WTC11 (cell line): Measurements from ENCODE around the gene CNTNAP2. TPM values are rescaled to one million over a fixed set of nuclear protein-coding genes. Genes with fewer than 3 reads are reported as not detected.

Source experiments
- ATAC-seq: fragments of 200-7000 bp; cut with Tn5 transposase; 2 replicates; pipeline ENCODE4 v1.10.0; 2021; ENCODE audit warnings: mild to moderate bottlenecking, moderate library complexity
- CTCF ChIA-PET: fragments of 300-600 bp; sonication (Branson Sonifier 250); formaldehyde crosslinking; loops from one replicate; lab custom pipeline; 2021; ENCODE audit warnings: antibody characterized with exemption; lab: Charles Lee
- POLR2A ChIA-PET: fragments of 350-600 bp; sonication (Branson Sonifier 250); formaldehyde crosslinking; loops from one replicate; lab custom pipeline; 2021; ENCODE audit warnings: antibody characterized with exemption; lab: Charles Lee
- DNase-seq: peaks from one replicate; pipeline ENCODE4 v3.0.0; 2021; ENCODE audit warnings: low spot score
- H3K27ac Mint-ChIP-seq: 2 replicates; pipeline ENCODE4 v1.8.0; 2021; ENCODE audit warnings: mixed read lengths
- H3K27me3 Mint-ChIP-seq: 2 replicates; pipeline ENCODE4 v1.8.0; 2021; ENCODE audit warnings: low read depth, mild to moderate bottlenecking, moderate library complexity, mixed read lengths
- H3K36me3 Mint-ChIP-seq: 2 replicates; pipeline ENCODE4 v1.8.0; 2021; ENCODE audit warnings: mixed read lengths
- H3K4me1 Mint-ChIP-seq: 2 replicates; pipeline ENCODE4 v1.8.0; 2022; ENCODE audit warnings: mixed read lengths
- H3K4me3 Mint-ChIP-seq: 2 replicates; pipeline ENCODE4 v1.8.0; 2021; ENCODE audit warnings: mild to moderate bottlenecking, moderate library complexity, mixed read lengths
- H3K9me3 Mint-ChIP-seq: 2 replicates; pipeline ENCODE4 v1.8.0; 2021; ENCODE audit warnings: mixed read lengths
- CBFB ChIP-seq: sonication (generic); formaldehyde crosslinking; IDR thresholded peaks from 2 replicates; pipeline ENCODE4 v1.8.1; 2022; ENCODE audit warnings: mild to moderate bottlenecking, low read depth, missing genetic modification reagents
- CREM ChIP-seq: sonication (generic); formaldehyde crosslinking; IDR thresholded peaks from 2 replicates; pipeline ENCODE4 v1.8.1; 2022; ENCODE audit warnings: mild to moderate bottlenecking, missing genetic modification reagents, moderate library complexity
- ESRRA ChIP-seq: sonication (generic); formaldehyde crosslinking; IDR thresholded peaks from 2 replicates; pipeline ENCODE4 v1.8.1; 2022; ENCODE audit warnings: mild to moderate bottlenecking, missing genetic modification reagents, borderline replicate concordance
- ETV6 ChIP-seq: sonication (generic); formaldehyde crosslinking; IDR thresholded peaks from 2 replicates; pipeline ENCODE4 v1.8.1; 2022; ENCODE audit warnings: mild to moderate bottlenecking, missing genetic modification reagents
- GRHL2 ChIP-seq: fragments of 250-450 bp; sonication (Bioruptor Pico); IDR thresholded peaks from 2 replicates; pipeline ENCODE4 v1.8.0; 2022; ENCODE audit warnings: mild to moderate bottlenecking, moderate library complexity; ENCODE audit not compliant: insufficient replicate concordance, severe bottlenecking
- GTF2I ChIP-seq: fragments of 250-450 bp; sonication (Bioruptor Pico); conservative IDR thresholded peaks from 2 replicates; pipeline ENCODE4 v1.4.0; 2021; ENCODE audit warnings: mild to moderate bottlenecking
- JUN ChIP-seq: sonication (generic); formaldehyde crosslinking; IDR thresholded peaks from 2 replicates; pipeline ENCODE4 v1.8.0; 2023; ENCODE audit warnings: mild to moderate bottlenecking, missing genetic modification reagents
- KAT7 ChIP-seq: sonication (generic); formaldehyde crosslinking; IDR thresholded peaks from 2 replicates; pipeline ENCODE4 v1.8.1; 2023; ENCODE audit warnings: missing genetic modification reagents, mild to moderate bottlenecking, borderline replicate concordance
- NR3C1 ChIP-seq: sonication (generic); formaldehyde crosslinking; conservative IDR thresholded peaks from 2 replicates; pipeline ENCODE4 v1.8.1; 2023; ENCODE audit warnings: low read depth, mild to moderate bottlenecking, missing genetic modification reagents
- OVOL2 ChIP-seq: fragments of 250-450 bp; sonication (Bioruptor Pico); IDR thresholded peaks from 2 replicates; pipeline ENCODE4 v1.9.0; 2021; ENCODE audit warnings: mild to moderate bottlenecking, borderline replicate concordance
- RELA ChIP-seq: sonication (generic); formaldehyde crosslinking; IDR thresholded peaks from 2 replicates; pipeline ENCODE4 v1.8.1; 2022; ENCODE audit warnings: missing genetic modification reagents, mild to moderate bottlenecking, borderline replicate concordance
- SOX15 ChIP-seq: fragments of 250-450 bp; sonication (Bioruptor Pico); IDR thresholded peaks from 2 replicates; pipeline ENCODE4 v1.9.0; 2021; ENCODE audit warnings: mild to moderate bottlenecking
- SP1 ChIP-seq: sonication (generic); formaldehyde crosslinking; conservative IDR thresholded peaks from 2 replicates; pipeline ENCODE4 v1.8.1; 2022; ENCODE audit warnings: missing genetic modification reagents
- TCF7 ChIP-seq: sonication (generic); formaldehyde crosslinking; IDR thresholded peaks from 2 replicates; pipeline ENCODE4 v1.8.0; 2022; ENCODE audit warnings: mild to moderate bottlenecking, low read depth, missing genetic modification reagents, moderate library complexity
- ZNF138 ChIP-seq: sonication (generic); formaldehyde crosslinking; conservative IDR thresholded peaks from 2 replicates; pipeline ENCODE4 v1.8.1; 2022; ENCODE audit warnings: mild to moderate bottlenecking, moderate library complexity, missing genetic modification reagents
- ZNF232 ChIP-seq: sonication (generic); formaldehyde crosslinking; IDR thresholded peaks from 2 replicates; pipeline ENCODE4 v1.8.0; 2022; ENCODE audit warnings: mild to moderate bottlenecking, missing genetic modification reagents
- ZNF416 ChIP-seq: fragments of 250-450 bp; sonication (Bioruptor Pico); IDR thresholded peaks from 2 replicates; pipeline ENCODE4 v1.9.0; 2021; ENCODE audit warnings: mild to moderate bottlenecking, inconsistent platforms
- total RNA-seq: library from RNA; stranded (reverse); gene quantifications from 3 replicates; pipeline ENCODE4 v1.2.3, GENCODE V29; 2021
- TF ChIP-seq, protein P1 (sequence below): fragments of 250-450 bp; sonication (Bioruptor Pico); IDR thresholded peaks from 2 replicates; pipeline ENCODE4 v1.9.0; 2021; ENCODE audit warnings: moderate library complexity, mild to moderate bottlenecking, inconsistent platforms, borderline replicate concordance
- TF ChIP-seq, protein P2 (sequence below): sonication (generic); formaldehyde crosslinking; IDR thresholded peaks from 2 replicates; pipeline ENCODE4 v1.8.0; 2022; ENCODE audit warnings: mild to moderate bottlenecking, missing genetic modification reagents
- TF ChIP-seq, protein P3 (sequence below): sonication (generic); formaldehyde crosslinking; IDR thresholded peaks from 2 replicates; pipeline ENCODE4 v1.8.1; 2023; ENCODE audit warnings: mild to moderate bottlenecking, missing genetic modification reagents, moderate library complexity
- TF ChIP-seq, protein P4 (sequence below): sonication (generic); formaldehyde crosslinking; IDR thresholded peaks from 2 replicates; pipeline ENCODE4 v1.8.1; 2023; ENCODE audit warnings: mild to moderate bottlenecking, missing genetic modification reagents, moderate library complexity
- TF ChIP-seq, protein P5 (sequence below): sonication (generic); formaldehyde crosslinking; IDR thresholded peaks from 2 replicates; pipeline ENCODE4 v1.8.0; 2022; ENCODE audit warnings: mild to moderate bottlenecking, missing genetic modification reagents
- TF ChIP-seq, protein P6 (sequence below): sonication (generic); formaldehyde crosslinking; IDR thresholded peaks from 2 replicates; pipeline ENCODE4 v1.8.0; 2022; ENCODE audit warnings: mild to moderate bottlenecking, missing genetic modification reagents

The CNTNAP2 gene
- total RNA-seq, 1 experiment from 2014 or later: 63.8 TPM

DNA sequence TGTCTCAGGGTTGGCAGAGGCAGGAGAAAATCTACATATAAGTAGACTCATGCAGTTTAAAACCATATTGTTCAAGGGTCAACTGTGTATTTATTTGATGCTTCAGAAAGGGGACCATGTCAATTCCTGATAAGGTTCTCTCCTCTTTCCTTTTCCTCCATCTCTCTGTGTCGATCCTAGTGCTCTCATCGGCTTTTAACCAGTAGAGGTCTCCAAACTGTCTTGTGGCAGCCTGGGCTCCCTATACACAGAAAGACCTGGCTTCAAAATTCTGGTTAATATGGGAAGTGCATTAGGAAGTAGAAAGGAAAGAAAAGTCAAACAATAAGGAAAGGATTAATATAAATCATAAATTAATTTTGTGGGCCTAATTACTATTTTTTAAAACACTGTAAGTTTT lies 2169.5 kb downstream of the CNTNAP2 start:
- Mint-ChIP-seq H3K9me3 (peaks cover 11% of the 10 kb centered on the region), H3K4me1 (peaks cover 18% of the 10 kb centered on the region), H3K36me3 (peaks cover 2% of the 10 kb centered on the region; the same call in 1 of the 2 replicates), H3K4me3 (no peak overlapping the region), H3K27ac (no peak overlapping the region), H3K27me3 (no peaks in the 10 kb centered on the region)
- peak; percentile 89 for ATAC-seq
- POLR2A ChIA-PET: no interaction called here
- CTCF ChIA-PET: no interaction called here
- TF ChIP-seq ZNF232 (no peak), CREM (CRISPR knock-in tag) (no peak), SP1 (CRISPR knock-in tag) (no peak), OVOL2 (CRISPR knock-in tag) (no peak), CBFB (CRISPR knock-in tag) (no peak), SOX15 (CRISPR knock-in tag) (no peak), ETV6 (CRISPR knock-in tag) (no peak), TCF7 (CRISPR knock-in tag) (no peak), ZNF416 (no peak)
- TF ChIP-seq, protein P1, sequence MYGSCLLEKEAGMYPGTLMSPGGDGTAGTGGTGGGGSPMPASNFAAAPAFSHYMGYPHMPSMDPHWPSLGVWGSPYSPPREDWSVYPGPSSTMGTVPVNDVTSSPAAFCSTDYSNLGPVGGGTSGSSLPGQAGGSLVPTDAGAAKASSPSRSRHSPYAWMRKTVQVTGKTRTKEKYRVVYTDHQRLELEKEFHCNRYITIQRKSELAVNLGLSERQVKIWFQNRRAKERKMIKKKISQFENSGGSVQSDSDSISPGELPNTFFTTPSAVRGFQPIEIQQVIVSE: no peak
- TF ChIP-seq, protein P2, sequence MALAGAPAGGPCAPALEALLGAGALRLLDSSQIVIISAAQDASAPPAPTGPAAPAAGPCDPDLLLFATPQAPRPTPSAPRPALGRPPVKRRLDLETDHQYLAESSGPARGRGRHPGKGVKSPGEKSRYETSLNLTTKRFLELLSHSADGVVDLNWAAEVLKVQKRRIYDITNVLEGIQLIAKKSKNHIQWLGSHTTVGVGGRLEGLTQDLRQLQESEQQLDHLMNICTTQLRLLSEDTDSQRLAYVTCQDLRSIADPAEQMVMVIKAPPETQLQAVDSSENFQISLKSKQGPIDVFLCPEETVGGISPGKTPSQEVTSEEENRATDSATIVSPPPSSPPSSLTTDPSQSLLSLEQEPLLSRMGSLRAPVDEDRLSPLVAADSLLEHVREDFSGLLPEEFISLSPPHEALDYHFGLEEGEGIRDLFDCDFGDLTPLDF (CRISPR knock-in tag): no peak
- TF ChIP-seq, protein P3, sequence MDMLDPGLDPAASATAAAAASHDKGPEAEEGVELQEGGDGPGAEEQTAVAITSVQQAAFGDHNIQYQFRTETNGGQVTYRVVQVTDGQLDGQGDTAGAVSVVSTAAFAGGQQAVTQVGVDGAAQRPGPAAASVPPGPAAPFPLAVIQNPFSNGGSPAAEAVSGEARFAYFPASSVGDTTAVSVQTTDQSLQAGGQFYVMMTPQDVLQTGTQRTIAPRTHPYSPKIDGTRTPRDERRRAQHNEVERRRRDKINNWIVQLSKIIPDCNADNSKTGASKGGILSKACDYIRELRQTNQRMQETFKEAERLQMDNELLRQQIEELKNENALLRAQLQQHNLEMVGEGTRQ (CRISPR knock-in tag): no peak
- no peak for DNase-seq

DNA sequence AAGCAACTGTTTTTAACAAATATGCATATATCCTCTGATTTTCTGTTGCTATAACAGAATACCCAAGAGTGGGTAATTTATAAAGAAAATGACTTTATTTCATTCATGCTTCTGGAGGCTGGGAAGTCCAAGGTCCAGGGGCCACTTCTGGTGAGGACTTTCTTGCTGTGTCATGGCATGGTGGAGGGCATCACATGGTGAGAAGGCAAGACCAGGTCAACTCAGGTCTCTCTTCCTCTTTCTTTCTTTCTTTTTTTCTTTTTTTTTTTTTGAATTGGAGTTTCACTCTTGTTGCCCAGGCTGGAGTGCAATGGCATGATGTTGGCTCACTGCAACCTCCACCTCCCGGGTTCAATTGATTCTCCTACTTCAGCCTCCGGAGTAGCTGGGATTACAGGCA lies 2170.9 kb downstream of the CNTNAP2 start:
- ATAC-seq (no peak), DNase-seq (no peak)
- H3K27ac Mint-ChIP-seq: no peak overlapping the region
- H3K36me3 Mint-ChIP-seq: peaks cover 2% of the 10 kb centered on the region; the same call in 1 of the 2 replicates
- no peak for TF ChIP-seq GRHL2
- no peak for TF ChIP-seq RELA (CRISPR knock-in tag)
- TF ChIP-seq, protein P4, sequence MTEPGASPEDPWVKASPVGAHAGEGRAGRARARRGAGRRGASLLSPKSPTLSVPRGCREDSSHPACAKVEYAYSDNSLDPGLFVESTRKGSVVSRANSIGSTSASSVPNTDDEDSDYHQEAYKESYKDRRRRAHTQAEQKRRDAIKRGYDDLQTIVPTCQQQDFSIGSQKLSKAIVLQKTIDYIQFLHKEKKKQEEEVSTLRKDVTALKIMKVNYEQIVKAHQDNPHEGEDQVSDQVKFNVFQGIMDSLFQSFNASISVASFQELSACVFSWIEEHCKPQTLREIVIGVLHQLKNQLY (CRISPR knock-in tag): no peak
- no peak for TF ChIP-seq KAT7 (CRISPR knock-in tag)
- TF ChIP-seq JUN (CRISPR knock-in tag): no peak
- TF ChIP-seq NR3C1 (CRISPR knock-in tag): no peak
- TF ChIP-seq, protein P5, sequence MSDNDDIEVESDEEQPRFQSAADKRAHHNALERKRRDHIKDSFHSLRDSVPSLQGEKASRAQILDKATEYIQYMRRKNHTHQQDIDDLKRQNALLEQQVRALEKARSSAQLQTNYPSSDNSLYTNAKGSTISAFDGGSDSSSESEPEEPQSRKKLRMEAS: no peak
- no peak for TF ChIP-seq CBFB (CRISPR knock-in tag)
- TF ChIP-seq, protein P6, sequence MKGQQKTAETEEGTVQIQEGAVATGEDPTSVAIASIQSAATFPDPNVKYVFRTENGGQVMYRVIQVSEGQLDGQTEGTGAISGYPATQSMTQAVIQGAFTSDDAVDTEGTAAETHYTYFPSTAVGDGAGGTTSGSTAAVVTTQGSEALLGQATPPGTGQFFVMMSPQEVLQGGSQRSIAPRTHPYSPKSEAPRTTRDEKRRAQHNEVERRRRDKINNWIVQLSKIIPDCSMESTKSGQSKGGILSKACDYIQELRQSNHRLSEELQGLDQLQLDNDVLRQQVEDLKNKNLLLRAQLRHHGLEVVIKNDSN: no peak
- no peak for TF ChIP-seq ZNF138
- TF ChIP-seq, protein P1: no peak
- TF ChIP-seq ESRRA: no peak
- TF ChIP-seq GTF2I: no peak
- no peak overlapping the region for H3K4me3 Mint-ChIP-seq
- no peaks in the 10 kb centered on the region for H3K27me3 Mint-ChIP-seq
- peaks cover 27% of the 10 kb centered on the region for H3K4me1 Mint-ChIP-seq
- CTCF ChIA-PET: no interaction called here
- peaks cover 11% of the 10 kb centered on the region for H3K9me3 Mint-ChIP-seq
- POLR2A ChIA-PET: interaction anchor here (0.7 kb wide), 1 partner anchor 49 kb away, joined by 3 read pairs; no protein-coding TSS in a partner anchor
